KOPT-K1 (cell line): ENCODE measurements around the gene MAST4.
"Not testable (repeated sequence)": the region's sequence is repeated elsewhere in the genome, so short reads cannot be mapped to it uniquely, and the experiment has no call there.

Experiments
- H3K27ac ChIP-seq: fragments of 200-600 bp; sonication (generic); 2 replicates; pipeline ENCODE4 v1.5.1; 2016; ENCODE audit warnings: antibody characterized with exemption, mild to moderate bottlenecking, low read depth, low read length; ENCODE audit not compliant: poor library complexity, severe bottlenecking
- H3K36me3 ChIP-seq: fragments of 200-600 bp; sonication (generic); 2 replicates; pipeline ENCODE4 v1.5.1; 2017; ENCODE audit warnings: antibody characterized with exemption, mild to moderate bottlenecking, low read length, moderate library complexity; ENCODE audit not compliant: insufficient read depth
- H3K9me3 ChIP-seq: fragments of 200-600 bp; sonication (generic); 2 replicates; pipeline ENCODE4 v1.5.1; 2017; ENCODE audit warnings: antibody characterized with exemption, low read length, mild to moderate bottlenecking; ENCODE audit not compliant: insufficient read depth, poor library complexity, severe bottlenecking

MAST4 gene

GRCh38 chr5:67123819-67124218 lies 527.6 kb downstream of the MAST4 start:
- H3K27ac ChIP-seq = no peak overlapping the region
- H3K9me3 ChIP-seq = no peaks in the 10 kb centered on the region
- H3K36me3 ChIP-seq = no peaks in the 10 kb centered on the region

DNA sequence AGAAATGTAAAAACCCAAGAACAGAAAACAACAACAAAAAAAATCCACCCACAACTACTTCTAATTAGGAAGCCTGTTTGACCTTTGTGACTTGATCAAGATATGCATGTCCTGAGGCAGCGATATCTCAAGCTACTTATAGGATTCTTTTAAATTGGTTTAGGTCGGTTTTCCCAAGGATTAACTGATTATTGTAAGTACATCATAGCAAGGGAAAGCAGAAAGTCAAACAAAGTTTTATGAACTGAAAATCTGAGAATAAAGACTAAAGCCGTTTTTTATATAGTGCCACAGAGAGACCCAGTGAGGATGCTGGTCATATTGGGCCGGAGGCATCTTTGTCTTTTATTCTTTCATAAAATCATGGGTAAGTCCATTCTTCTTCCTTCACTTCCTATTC lies 528.4 kb downstream of the MAST4 start:
- Histone ChIP-seq H3K27ac (no peak overlapping the region), H3K9me3 (no peaks in the 10 kb centered on the region), H3K36me3 (no peaks in the 10 kb centered on the region)

GRCh38 chr5:67127347-67127895 lies 531.2 kb downstream of the MAST4 start:
- H3K9me3 ChIP-seq, H3K36me3 ChIP-seq, H3K27ac ChIP-seq: not testable (repeated sequence)

- H3K27ac ChIP-seq = no peak overlapping the region
- H3K9me3 ChIP-seq = no peaks in the 10 kb centered on the region
- H3K36me3 ChIP-seq = no peaks in the 10 kb centered on the region
These were observed 533.6 kb downstream of the MAST4 start for GRCh38 chr5:67129768-67130167.

DNA sequence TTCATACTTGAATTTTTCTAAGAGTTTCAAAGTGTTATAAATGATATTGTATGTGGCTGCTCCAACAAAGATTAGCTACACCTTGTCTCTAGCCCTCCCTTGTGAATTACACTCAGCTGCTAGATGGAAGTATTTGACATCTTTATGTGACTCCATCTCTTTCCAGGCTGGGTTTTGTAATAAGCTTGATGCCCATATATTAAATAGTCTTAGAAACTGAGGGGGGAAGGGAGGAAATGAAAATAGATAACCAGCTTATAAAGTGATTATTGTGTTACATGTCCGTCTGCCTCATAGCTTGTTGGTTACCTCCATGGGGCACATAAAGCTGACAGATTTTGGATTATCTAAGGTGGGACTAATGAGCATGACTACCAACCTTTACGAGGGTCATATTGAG lies 537.0 kb downstream of the MAST4 start:
- H3K36me3 ChIP-seq = no peaks in the 10 kb centered on the region
- H3K9me3 ChIP-seq = no peaks in the 10 kb centered on the region
- no peak overlapping the region for H3K27ac ChIP-seq

DNA sequence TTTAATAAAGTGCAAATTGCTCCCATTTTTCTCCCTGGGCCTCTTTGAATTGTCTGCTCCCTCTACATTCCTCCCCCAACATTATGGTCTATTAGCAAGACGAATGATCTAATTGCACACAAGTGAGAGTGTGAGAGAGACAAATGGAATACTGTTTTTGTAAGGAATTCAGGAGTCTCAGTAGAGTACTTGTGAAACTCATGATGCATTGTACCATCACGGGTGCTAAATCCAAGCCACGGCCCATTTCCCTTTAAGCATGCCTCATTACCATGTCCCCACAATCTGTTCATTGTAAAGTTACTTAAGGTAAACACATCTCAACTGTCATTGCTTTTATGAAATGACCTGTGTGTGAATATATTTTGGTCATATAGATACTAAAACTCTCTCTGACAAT lies 537.6 kb downstream of the MAST4 start:
- Histone ChIP-seq H3K27ac (no peak overlapping the region), H3K9me3 (no peaks in the 10 kb centered on the region), H3K36me3 (no peaks in the 10 kb centered on the region)

DNA sequence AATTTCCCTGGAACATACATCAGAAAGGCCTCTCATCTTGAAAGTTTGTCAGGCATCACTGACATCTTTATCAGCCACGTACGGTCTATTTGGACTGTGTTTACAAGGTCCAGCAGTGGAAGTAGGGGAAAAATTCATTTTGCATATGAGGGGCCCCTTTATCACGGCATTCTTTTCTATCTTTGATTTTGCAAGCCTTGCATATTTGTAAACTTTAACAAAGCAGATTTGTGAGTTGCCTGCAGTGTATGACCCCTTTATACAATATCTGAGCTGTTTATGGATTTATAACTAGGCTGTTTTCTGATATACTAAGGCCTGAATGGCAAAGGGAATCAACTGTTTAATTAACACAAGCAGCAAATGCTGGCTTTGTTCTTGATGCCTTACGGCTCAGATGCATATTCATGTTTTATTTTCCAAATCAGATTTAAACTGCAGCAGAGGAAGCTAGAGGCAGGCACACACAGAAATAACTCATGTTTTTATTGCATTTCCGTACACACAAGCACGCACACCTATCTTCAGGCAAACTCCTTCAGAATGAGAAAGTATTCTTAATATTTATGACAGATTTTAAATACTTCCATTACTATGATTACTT lies 539.3 kb downstream of the MAST4 start:
- Histone ChIP-seq H3K36me3 (no peaks in the 10 kb centered on the region), H3K27ac (no peak overlapping the region), H3K9me3 (no peaks in the 10 kb centered on the region)

GRCh38 chr5:67139030-67139429 lies 542.8 kb downstream of the MAST4 start:
- peaks cover 9% of the 10 kb centered on the region for H3K36me3 ChIP-seq
- H3K27ac ChIP-seq = no peak overlapping the region
- H3K9me3 ChIP-seq = no peaks in the 10 kb centered on the region

GRCh38 chr5:67140413-67140812 lies 544.2 kb downstream of the MAST4 start:
- peaks cover 22% of the 10 kb centered on the region for H3K36me3 ChIP-seq
- no peaks in the 10 kb centered on the region for H3K9me3 ChIP-seq
- H3K27ac ChIP-seq = no peak overlapping the region

DNA sequence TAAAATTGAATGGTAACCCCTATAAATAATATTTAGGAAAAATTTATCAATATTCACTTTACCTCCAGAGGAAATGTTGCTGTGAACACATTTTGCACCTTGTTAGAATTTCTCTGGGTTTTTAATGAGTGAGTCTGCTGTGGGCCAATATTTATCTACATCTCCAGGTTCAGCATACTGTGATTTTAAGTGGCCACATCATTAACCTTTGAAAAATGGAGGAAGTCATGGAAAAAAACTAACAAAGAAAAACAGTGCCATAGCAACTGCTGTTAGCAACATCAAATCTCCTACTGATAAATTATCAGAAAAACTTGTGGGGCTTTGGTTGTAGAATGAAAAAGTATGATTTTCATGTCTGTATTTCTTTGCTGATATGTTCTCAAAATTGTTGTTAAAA lies 545.5 kb downstream of the MAST4 start:
- peaks cover 28% of the 10 kb centered on the region for H3K36me3 ChIP-seq
- H3K27ac ChIP-seq = no peak overlapping the region
- no peaks in the 10 kb centered on the region for H3K9me3 ChIP-seq

- no peaks in the 10 kb centered on the region for H3K9me3 ChIP-seq
- peaks cover 28% of the 10 kb centered on the region for H3K36me3 ChIP-seq
These were observed 546.6 kb downstream of the MAST4 start for GRCh38 chr5:67142816-67143215.

GRCh38 chr5:67143549-67143948 lies 547.4 kb downstream of the MAST4 start:
- H3K36me3 ChIP-seq = peaks cover 28% of the 10 kb centered on the region
- H3K27ac ChIP-seq = no peak overlapping the region
- H3K9me3 ChIP-seq = no peaks in the 10 kb centered on the region

More at GRCh38 chr5:67142816-67143215, 546.6 kb downstream of the MAST4 start:
- no peak overlapping the region for H3K27ac ChIP-seq

- peaks cover 28% of the 10 kb centered on the region for H3K36me3 ChIP-seq
- H3K27ac ChIP-seq = no peak overlapping the region
- H3K9me3 ChIP-seq = no peaks in the 10 kb centered on the region
These were observed 548.0 kb downstream of the MAST4 start for GRCh38 chr5:67144183-67144639.

GRCh38 chr5:67146574-67146973 lies 550.4 kb downstream of the MAST4 start:
- Histone ChIP-seq H3K9me3 (no peaks in the 10 kb centered on the region), H3K36me3 (peaks cover 40% of the 10 kb centered on the region)

DNA sequence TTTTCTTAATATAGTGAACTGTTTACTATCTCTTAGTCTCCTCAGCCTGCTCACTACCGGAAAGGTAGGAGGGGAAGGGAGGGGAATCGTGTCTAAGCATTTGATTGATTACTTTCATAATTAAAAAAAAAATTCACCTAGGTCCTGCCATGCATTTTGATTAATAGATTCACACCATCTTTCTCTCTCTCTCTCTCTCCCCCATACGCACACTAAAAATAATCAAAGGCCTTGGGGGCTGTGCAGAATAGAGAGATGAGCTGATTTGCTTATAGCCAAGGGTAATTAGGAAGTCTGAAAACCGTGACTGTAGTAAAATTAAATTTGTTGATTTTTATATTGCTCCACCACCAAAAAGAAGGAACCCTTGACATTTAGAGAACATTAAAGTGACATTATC lies 550.8 kb downstream of the MAST4 start:
- Histone ChIP-seq H3K36me3 (peaks cover 40% of the 10 kb centered on the region), H3K27ac (no peak overlapping the region), H3K9me3 (no peaks in the 10 kb centered on the region)

More at GRCh38 chr5:67146574-67146973, 550.4 kb downstream of the MAST4 start:
- H3K27ac ChIP-seq = no peak overlapping the region

DNA sequence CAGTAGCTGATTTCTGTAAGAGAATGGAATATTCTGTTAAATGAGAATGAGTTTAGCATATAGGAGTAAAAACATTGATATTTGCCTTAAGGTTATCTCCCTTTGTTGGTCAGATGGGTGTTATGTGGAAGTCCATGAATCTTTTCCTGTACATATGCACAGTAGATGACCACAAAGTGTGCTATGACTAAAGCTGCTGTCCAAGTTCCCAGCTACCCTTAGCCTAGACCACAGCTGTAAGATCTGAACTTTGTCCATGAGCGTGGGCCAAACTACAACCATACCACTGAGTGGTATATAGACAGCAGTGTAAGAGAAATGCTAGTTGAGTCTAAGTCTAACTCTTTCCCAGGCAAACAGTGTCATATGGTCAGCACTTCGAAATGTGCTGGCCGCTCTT lies 551.6 kb downstream of the MAST4 start:
- peaks cover 34% of the 10 kb centered on the region; the same call in 1 of the 2 replicates for H3K36me3 ChIP-seq
- no peaks in the 10 kb centered on the region for H3K9me3 ChIP-seq
- H3K27ac ChIP-seq = no peak overlapping the region
